K562 (cell line): Measurements from ENCODE around the gene OR2B2. TPM values are rescaled to one million over a fixed set of nuclear protein-coding genes. Genes with fewer than 3 reads are reported as not detected.
A peak's percentile ranks its signal among the peaks of the same experiment; 100 is the strongest.

Experiments used
- ATF3 ChIP-seq, 2 experiments: fragments of 450-650 bp in 1 of 2; sonication (generic) in 1 of 2; formaldehyde crosslinking in 1 of 2; IDR thresholded peaks in 1 of 2; conservative IDR thresholded peaks in 1 of 2; 2 replicates each; pipeline versions ENCODE4 v1.6.1 to v1.8.1; 2016 to 2023; ENCODE audit warnings: mild to moderate bottlenecking in 2 of 2, moderate library complexity in 2 of 2, inconsistent platforms in 1 of 2, missing genetic modification reagents in 1 of 2
- CEBPG ChIP-seq, 3 experiments: fragments of 200-800 bp in 1 of 3; sonication (Bioruptor generic) in 1 of 3; sonication (generic) in 1 of 3; formaldehyde crosslinking in 1 of 3; IDR thresholded peaks in 2 of 3; conservative IDR thresholded peaks in 1 of 3; 2 replicates each; pipeline versions ENCODE4 v1.6.1 to v1.8.0; 2016 to 2022; ENCODE audit warnings: missing compliant biosample characterization in 2 of 3, missing genetic modification characterization in 2 of 3, mild to moderate bottlenecking in 1 of 3, missing genetic modification reagents in 1 of 3
- CTCF ChIP-seq, 3 experiments: IDR thresholded peaks in 2 of 3; conservative IDR thresholded peaks in 1 of 3; 2 replicates each; pipeline ENCODE4 v1.5.1; 2011 to 2012; ENCODE audit warnings: low read length in 3 of 3, mild to moderate bottlenecking in 3 of 3, control low read depth in 2 of 3, improper control_type of control experiment in 1 of 3, inconsistent platforms in 1 of 3, low read depth in 1 of 3, mixed read lengths in 1 of 3, moderate library complexity in 1 of 3; ENCODE audit not compliant: insufficient read depth in 2 of 3
- DMBX1 ChIP-seq: fragments of 250-450 bp; sonication (Bioruptor Pico); IDR thresholded peaks from 2 replicates; pipeline ENCODE4 v1.8.0; 2022; ENCODE audit warnings: inconsistent platforms, mild to moderate bottlenecking, moderate library complexity, borderline replicate concordance
- ETV5 ChIP-seq: sonication (generic); formaldehyde crosslinking; IDR thresholded peaks from 2 replicates; pipeline ENCODE4 v1.4.0; 2020; ENCODE audit warnings: low read depth, mild to moderate bottlenecking, missing genetic modification reagents
- NR2C1 ChIP-seq, 2 experiments: fragments of 450-650 bp; IDR thresholded peaks; 2 replicates each; pipeline ENCODE4 v1.6.1; 2017; ENCODE audit warnings: mild to moderate bottlenecking in 2 of 2, antibody characterized with exemption in 1 of 2, inconsistent platforms in 1 of 2, missing compliant biosample characterization in 1 of 2, missing genetic modification characterization in 1 of 2
- POLR2B ChIP-seq: fragments of 450-650 bp; IDR thresholded peaks from 2 replicates; pipeline ENCODE4 v1.6.1; 2018; ENCODE audit warnings: low read depth; ENCODE audit not compliant: partially characterized antibody
- ZNF668 ChIP-seq: fragments of 250-450 bp; sonication (Bioruptor Pico); IDR thresholded peaks from 2 replicates; pipeline ENCODE4 v1.8.0; 2022; ENCODE audit warnings: mild to moderate bottlenecking, inconsistent platforms
- ZNF764 ChIP-seq: fragments of 250-450 bp; sonication (Bioruptor Pico); IDR thresholded peaks from 2 replicates; pipeline ENCODE4 v1.4.0; 2020; ENCODE audit warnings: low read depth, mild to moderate bottlenecking, moderate library complexity
- polyA plus RNA-seq, 8 experiments: library from polyadenylated mRNA; depleted of rRNA in 4 of 8; stranded (reverse) in 5 of 8; unstranded in 3 of 8; fragments of >200 nt; fragmentation: Nextera tagmentation in 2 of 8; fragmentation: Illumina TruSeq in 1 of 8; extraction: Ambion mirVana in 2 of 8; extraction: Trizol in 1 of 8; gene quantifications; 2 replicates each; pipeline versions ENCODE4 v1.2.1 to v1.2.3, GENCODE V29; 2011 to 2014; ENCODE audit warnings: inconsistent platforms in 1 of 8, missing spikeins in 1 of 8
- total RNA-seq, 7 experiments: library from RNA; depleted of rRNA in 6 of 7; stranded (reverse); fragments of >200 nt in 6 of 7; fragmentation: Illumina TruSeq in 2 of 7; extraction: Trizol in 2 of 7; gene quantifications; 2 replicates each; pipeline versions ENCODE4 v1.2.1 to v1.2.3, GENCODE V29; 2011 to 2021; ENCODE audit warnings: low replicate concordance in 1 of 7
- TF ChIP-seq, protein P1 (sequence below), 2 experiments: fragments of 450-650 bp; conservative IDR thresholded peaks; 2 replicates each; pipeline ENCODE4 v1.6.1; 2017; ENCODE audit warnings: mild to moderate bottlenecking in 2 of 2, moderate library complexity in 2 of 2

Gene OR2B2
- total and polyA plus RNA-seq, 9 of the 15 experiments (the other 6 are each of a cell fraction or from before 2014, with no cell fraction given), result 0.24 TPM; not detected in 8

GRCh38 chr6:27889275-27889627, 22.9 kb downstream of the OR2B2 start (continued):
- TF ChIP-seq ATF3 (IDR thresholded peaks at IDR 0.05), result peak; percentile 41
- TF ChIP-seq ATF3 (CRISPR knock-in tag; conservative IDR thresholded peaks at IDR 0.05), result no peak
- TF ChIP-seq DMBX1 (CRISPR knock-in tag), result no peak
- no peak for TF ChIP-seq NR2C1 (IDR thresholded peaks at IDR 0.05)
- no peak for TF ChIP-seq NR2C1 (tag; IDR thresholded peaks at IDR 0.05)
- 0 out of 2 replicates have a peak, but pooled peaks have one; percentile 5 for TF ChIP-seq ETV5 (CRISPR knock-in tag)
- peak; percentile 79 for TF ChIP-seq CEBPG (CRISPR knock-in tag; IDR thresholded peaks at IDR 0.05)
- TF ChIP-seq CEBPG (tag; conservative IDR thresholded peaks at IDR 0.05 in 1 of 2, IDR thresholded peaks at IDR 0.05 in 1 of 2), result peak; percentile 88 to 93
- TF ChIP-seq ZNF764 (CRISPR knock-in tag), result no peak
- TF ChIP-seq CTCF (IDR thresholded peaks at IDR 0.05 in 2 of 3, conservative IDR thresholded peaks at IDR 0.05 in 1 of 3; ENCODE audit: insufficient read depth in 2 of 3, low read depth in 1 of 3, low read length in 3 of 3), result no peak
- TF ChIP-seq, protein P1, sequence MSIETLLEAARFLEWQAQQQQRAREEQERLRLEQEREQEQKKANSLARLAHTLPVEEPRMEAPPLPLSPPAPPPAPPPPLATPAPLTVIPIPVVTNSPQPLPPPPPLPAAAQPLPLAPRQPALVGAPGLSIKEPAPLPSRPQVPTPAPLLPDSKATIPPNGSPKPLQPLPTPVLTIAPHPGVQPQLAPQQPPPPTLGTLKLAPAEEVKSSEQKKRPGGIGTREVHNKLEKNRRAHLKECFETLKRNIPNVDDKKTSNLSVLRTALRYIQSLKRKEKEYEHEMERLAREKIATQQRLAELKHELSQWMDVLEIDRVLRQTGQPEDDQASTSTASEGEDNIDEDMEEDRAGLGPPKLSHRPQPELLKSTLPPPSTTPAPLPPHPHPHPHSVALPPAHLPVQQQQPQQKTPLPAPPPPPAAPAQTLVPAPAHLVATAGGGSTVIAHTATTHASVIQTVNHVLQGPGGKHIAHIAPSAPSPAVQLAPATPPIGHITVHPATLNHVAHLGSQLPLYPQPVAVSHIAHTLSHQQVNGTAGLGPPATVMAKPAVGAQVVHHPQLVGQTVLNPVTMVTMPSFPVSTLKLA (conservative IDR thresholded peaks at IDR 0.05), result 0 out of 4 replicates have a peak, but pooled peaks of 1 of the 2 experiments have one; percentile 37
- peak; percentile 47 for TF ChIP-seq POLR2B
- no peak for TF ChIP-seq ZNF668
